CD4-positive, CD25-positive, alpha-beta regulatory T cell (primary cell): ENCODE measurements around the gene TXNDC17. TPM values are rescaled to one million over a fixed set of nuclear protein-coding genes. Genes with fewer than 3 reads are reported as not detected.

ENCODE experiments used
- ATAC-seq, 2 donors: fragments of 150-1000 bp; cut with Tn5 transposase; one replicate each; pipeline ENCODE4 v1.10.0; 2021; ENCODE audit warnings: low read depth in 2 of 2, moderate number of reproducible peaks in 2 of 2, moderate library complexity in 1 of 2
- DNase-seq, 3 donors: peaks; one replicate each; pipeline versions ENCODE4 v3.0.0 to v3.0.0-alpha.2; 2012 to 2022; ENCODE audit warnings: mixed read lengths in 1 of 3
- H3K27ac ChIP-seq: one replicate; pipeline ENCODE4 v1.7.0; 2013; ENCODE audit warnings: mild to moderate bottlenecking, low read length; ENCODE audit not compliant: insufficient read depth, poor library complexity, severe bottlenecking
- H3K27me3 ChIP-seq: one replicate; pipeline ENCODE4 v1.7.0; 2013; ENCODE audit warnings: low read length; ENCODE audit not compliant: control insufficient read depth, insufficient read depth
- H3K36me3 ChIP-seq: one replicate; pipeline ENCODE4 v1.7.0; 2013; ENCODE audit warnings: mild to moderate bottlenecking, low read length, moderate library complexity; ENCODE audit not compliant: control insufficient read depth, insufficient read depth
- H3K4me1 ChIP-seq: 2 replicates; pipeline ENCODE4 v1.7.0; 2013; ENCODE audit warnings: mild to moderate bottlenecking, low read length; ENCODE audit not compliant: insufficient read depth, control insufficient read depth, poor library complexity, severe bottlenecking
- H3K4me3 ChIP-seq: one replicate; pipeline ENCODE4 v1.7.0; 2013; ENCODE audit warnings: low read depth, mild to moderate bottlenecking, low read length, moderate library complexity
- H3K9me3 ChIP-seq, 2 experiments: 1 replicate in 1 of 2; 2 replicates in 1 of 2; pipeline ENCODE4 v1.7.0; 2013; ENCODE audit warnings: low read length in 2 of 2, mild to moderate bottlenecking in 1 of 2, moderate library complexity in 1 of 2; ENCODE audit not compliant: control insufficient read depth in 2 of 2
- H3K27ac Mint-ChIP-seq, 3 donors: one replicate each; pipeline ENCODE4 v1.8.0; 2020 to 2022; ENCODE audit warnings: mild to moderate bottlenecking in 3 of 3, mixed read lengths in 3 of 3, moderate library complexity in 2 of 3
- H3K27me3 Mint-ChIP-seq: one replicate; pipeline ENCODE4 v1.8.0; 2022; ENCODE audit warnings: mild to moderate bottlenecking, mixed read lengths
- H3K36me3 Mint-ChIP-seq: one replicate; pipeline ENCODE4 v1.8.0; 2020; ENCODE audit warnings: mixed read lengths
- H3K4me1 Mint-ChIP-seq, 4 donors: one replicate each; pipeline ENCODE4 v1.8.0; 2020 to 2022; ENCODE audit warnings: mixed read lengths in 4 of 4, mild to moderate bottlenecking in 1 of 4
- H3K4me3 Mint-ChIP-seq, 4 donors: one replicate each; pipeline ENCODE4 v1.8.0; 2020 to 2022; ENCODE audit warnings: mild to moderate bottlenecking in 4 of 4, mixed read lengths in 4 of 4, moderate library complexity in 3 of 4
- H3K9me3 Mint-ChIP-seq, 7 donors: one replicate each; pipeline ENCODE4 v1.8.0; 2020 to 2022; ENCODE audit warnings: mixed read lengths in 7 of 7, mild to moderate bottlenecking in 3 of 7, moderate library complexity in 2 of 7
- polyA plus RNA-seq, 4 donors: library from polyadenylated mRNA; unstranded; fragments of 300-500 nt; fragmentation: Illumina TruSeq; gene quantifications; one replicate each; pipeline ENCODE4 v1.2.3, GENCODE V29; 2021
- total RNA-seq: library from RNA; stranded (reverse); gene quantifications from one replicate; pipeline ENCODE4 v1.2.3, GENCODE V29; 2022

The TXNDC17 gene
- total and polyA plus RNA-seq, 5 donors from 2014 or later = 15.0 to 262 (median 169) TPM

GRCh38 chr17:6638046-6638908 is 2.6 kb upstream of the TXNDC17 start:
- no peak for DNase-seq

GRCh38 chr17:6639014-6639585 is 1.8 kb upstream of the TXNDC17 start:
- ATAC-seq = no peak
- Histone ChIP-seq H3K9me3 (no peaks in the 10 kb centered on the region), H3K27me3 (no peaks in the 10 kb centered on the region), H3K4me1 (peaks cover 35% of the 10 kb centered on the region), H3K36me3 (peaks cover 11% of the 10 kb centered on the region), H3K4me3 (no peak overlapping the region), H3K27ac (no peak overlapping the region)
- peaks cover 9% of the 10 kb centered on the region for H3K36me3 Mint-ChIP-seq
- DNase-seq = peak in 1 of 3 donors; percentile 5
- H3K27ac Mint-ChIP-seq = peak overlapping the region; percentile 48 to 98 (median 87)
- no peaks in the 10 kb centered on the region for H3K9me3 Mint-ChIP-seq
- peaks cover 8% of the 10 kb centered on the region for H3K27me3 Mint-ChIP-seq
- peak overlapping the region; percentile 93 to 98 (median 95) for H3K4me3 Mint-ChIP-seq
- H3K4me1 Mint-ChIP-seq = peaks cover 22 to 61% (median 40%) of the 10 kb centered on the region in 4 donors

More at GRCh38 chr17:6638046-6638908, 2.6 kb upstream of the TXNDC17 start:
- Mint-ChIP-seq H3K4me1 (peaks cover 17 to 56% (median 36%) of the 10 kb centered on the region in 4 donors), H3K4me3 (peak overlapping the region; percentile 21 to 98 (median 94)), H3K27ac (peak overlapping the region; percentile 14 to 87 (median 60)), H3K36me3 (peaks cover 15% of the 10 kb centered on the region), H3K9me3 (no peaks in the 10 kb centered on the region), H3K27me3 (peaks cover 8% of the 10 kb centered on the region)
- Histone ChIP-seq H3K27ac (no peak overlapping the region), H3K36me3 (peaks cover 9% of the 10 kb centered on the region), H3K9me3 (no peaks in the 10 kb centered on the region), H3K4me1 (peaks cover 35% of the 10 kb centered on the region), H3K27me3 (no peaks in the 10 kb centered on the region), H3K4me3 (no peak overlapping the region)
- no peak for ATAC-seq

GRCh38 chr17:6639586-6640535 is 999 bp upstream of the TXNDC17 start:
- peaks cover 13% of the 10 kb centered on the region for H3K36me3 ChIP-seq
- peaks cover 35% of the 10 kb centered on the region for H3K4me1 ChIP-seq
- H3K4me3 ChIP-seq = peak overlapping the region; percentile 92
- Mint-ChIP-seq H3K4me1 (peaks cover 24 to 63% (median 43%) of the 10 kb centered on the region in 4 donors), H3K27ac (peak overlapping the region in 2 of 3 donors; percentile 87 to 98), H3K4me3 (peak overlapping the region; percentile 93 to 98 (median 95)), H3K9me3 (no peaks in the 10 kb centered on the region), H3K36me3 (peaks cover 10% of the 10 kb centered on the region), H3K27me3 (peaks cover 8% of the 10 kb centered on the region)
- H3K27me3 ChIP-seq = no peaks in the 10 kb centered on the region
- ATAC-seq = peak in 1 of 2 donors; percentile 10
- H3K9me3 ChIP-seq = no peaks in the 10 kb centered on the region
- DNase-seq = peak in 2 of 3 donors; percentile 26 to 50
- peak overlapping the region; percentile 83 for H3K27ac ChIP-seq

DNA sequence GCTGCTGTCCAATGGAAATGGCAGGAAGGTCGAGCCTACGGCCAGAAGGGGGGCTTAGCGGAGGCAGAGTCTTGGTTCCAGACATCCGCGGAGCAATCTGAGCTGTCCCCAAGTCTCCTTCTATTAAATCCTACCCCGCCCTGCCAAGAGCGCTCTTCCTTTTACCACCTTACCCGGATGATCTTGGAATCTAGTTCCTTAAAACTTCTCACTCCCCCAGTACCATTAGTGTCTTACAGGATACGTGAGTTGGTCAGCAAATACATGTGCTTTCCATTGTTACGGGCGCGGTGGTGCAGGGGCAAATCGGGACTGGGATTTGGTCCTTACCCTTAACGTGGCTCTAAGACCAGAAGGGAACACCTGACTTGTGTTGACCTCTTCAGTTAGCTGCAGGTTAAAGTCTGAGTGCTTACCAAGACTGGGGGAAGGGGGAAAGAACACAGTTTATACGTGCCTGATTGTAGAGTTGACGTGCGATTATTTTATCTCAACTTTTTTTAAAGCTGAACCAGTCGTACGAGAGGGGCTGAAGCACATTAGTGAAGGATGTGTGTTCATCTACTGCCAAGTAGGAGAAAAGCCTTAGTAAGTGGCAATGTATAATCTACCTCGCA is 495 bp downstream of the TXNDC17 start:
- peak in 1 of 3 donors; percentile 37 for DNase-seq
- Histone ChIP-seq H3K27me3 (no peaks in the 10 kb centered on the region), H3K36me3 (peaks cover 21% of the 10 kb centered on the region), H3K4me1 (peaks cover 35% of the 10 kb centered on the region), H3K4me3 (peak overlapping the region; percentile 92), H3K27ac (peak overlapping the region; percentile 83), H3K9me3 (no peaks in the 10 kb centered on the region)
- Mint-ChIP-seq H3K4me1 (peaks cover 30 to 71% (median 48%) of the 10 kb centered on the region in 4 donors), H3K27ac (peak overlapping the region; percentile 98), H3K27me3 (peaks cover 8% of the 10 kb centered on the region), H3K9me3 (no peaks in the 10 kb centered on the region), H3K36me3 (peaks cover 15% of the 10 kb centered on the region), H3K4me3 (peak overlapping the region; percentile 93 to 98 (median 95))
- no peak for ATAC-seq

DNA sequence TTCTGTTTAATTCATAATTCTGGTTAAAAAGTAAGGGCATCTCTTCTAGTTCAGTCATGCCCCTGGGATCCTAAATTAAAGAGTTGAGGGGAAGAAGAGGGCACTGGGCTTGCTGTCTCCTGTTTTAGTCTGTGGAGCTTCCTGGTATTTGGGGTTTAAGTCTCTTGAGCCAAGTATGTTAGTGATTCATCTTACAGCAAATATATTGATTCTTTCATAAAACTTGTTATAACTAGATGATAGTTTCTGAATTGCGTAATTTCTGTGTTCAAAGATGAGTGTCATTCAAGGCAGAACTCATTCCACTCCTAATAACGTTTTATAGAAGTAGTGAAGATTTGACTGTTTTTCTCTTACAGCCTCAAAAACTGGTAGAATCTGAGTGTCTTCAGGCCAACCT is 1.7 kb downstream of the TXNDC17 start:
- Histone ChIP-seq H3K4me1 (peaks cover 35% of the 10 kb centered on the region), H3K4me3 (peak overlapping the region; percentile 92), H3K27me3 (no peaks in the 10 kb centered on the region), H3K36me3 (peaks cover 25% of the 10 kb centered on the region), H3K9me3 (no peaks in the 10 kb centered on the region), H3K27ac (peak overlapping the region; percentile 83)
- Mint-ChIP-seq H3K9me3 (no peaks in the 10 kb centered on the region), H3K4me3 (peak overlapping the region; percentile 68 to 98 (median 85)), H3K27ac (peak overlapping the region; percentile 26 to 98 (median 34)), H3K36me3 (peaks cover 21% of the 10 kb centered on the region), H3K4me1 (peaks cover 34 to 74% (median 50%) of the 10 kb centered on the region in 4 donors), H3K27me3 (peaks cover 8% of the 10 kb centered on the region)
- DNase-seq (no peak), ATAC-seq (no peak)

DNA sequence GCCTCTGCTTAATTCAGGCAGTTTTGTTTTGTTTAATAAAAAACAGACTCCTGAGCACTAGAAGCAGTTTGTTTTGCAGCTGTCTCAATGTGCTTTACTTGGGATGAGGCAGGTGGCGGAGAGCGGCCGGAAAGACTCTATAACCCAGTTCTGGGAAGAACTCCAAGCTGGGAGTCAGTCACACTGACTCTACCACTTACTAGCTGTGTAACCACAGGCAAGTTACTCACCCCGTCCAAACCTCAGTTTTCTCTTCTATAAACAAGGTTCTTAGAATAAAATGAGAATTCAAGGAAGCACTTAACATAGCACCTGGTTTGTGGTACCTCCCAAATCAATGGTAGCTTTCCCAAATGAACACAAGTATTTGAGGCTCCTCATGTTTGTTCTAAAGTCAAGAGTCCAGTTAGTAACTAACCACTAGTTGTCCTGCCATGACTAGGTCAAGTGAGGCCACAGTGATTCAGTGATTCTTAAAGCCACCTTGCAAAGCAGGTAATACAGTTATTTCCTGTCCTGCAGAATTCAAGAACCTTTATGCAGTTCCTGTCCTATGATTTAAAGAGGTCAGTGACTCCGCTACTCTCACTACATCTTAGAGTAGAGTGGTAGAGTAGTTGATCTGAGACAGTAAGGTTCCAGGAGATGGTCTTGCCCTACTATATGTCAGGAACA is 2.7 kb downstream of the TXNDC17 start:
- H3K27me3 Mint-ChIP-seq = peaks cover 8% of the 10 kb centered on the region
- peak overlapping the region in 1 of 3 donors; percentile 98 for H3K27ac Mint-ChIP-seq

More for the DNA sequence above, 2.7 kb downstream of the TXNDC17 start:
- peak overlapping the region in 3 of 4 donors; percentile 9 to 98 (median 38) for H3K4me3 Mint-ChIP-seq
- ATAC-seq (no peak), DNase-seq (peak in 1 of 3 donors; percentile 47)
- peaks cover 42 to 77% (median 54%) of the 10 kb centered on the region in 4 donors for H3K4me1 Mint-ChIP-seq
- peaks cover 31% of the 10 kb centered on the region for H3K36me3 Mint-ChIP-seq
- no peaks in the 10 kb centered on the region for H3K27me3 ChIP-seq
- H3K9me3 ChIP-seq = no peaks in the 10 kb centered on the region
- H3K27ac ChIP-seq = peak overlapping the region; percentile 10
- peaks cover 33% of the 10 kb centered on the region for H3K4me1 ChIP-seq
- no peaks in the 10 kb centered on the region for H3K9me3 Mint-ChIP-seq
- H3K4me3 ChIP-seq = no peak overlapping the region
- peaks cover 33% of the 10 kb centered on the region for H3K36me3 ChIP-seq
